Thyroid gland (tissue), 4 donors: ENCODE data around the gene ARHGEF28.

ENCODE experiments used
- POLR2A ChIP-seq, 2 donors: fragments of 450-650 bp; IDR thresholded peaks; one replicate each; pipeline ENCODE4 v1.6.1; 2017; ENCODE audit warnings: antibody characterized with exemption in 2 of 2, mild to moderate bottlenecking in 2 of 2, moderate library complexity in 1 of 2
- TF ChIP-seq, protein P1 (sequence below), 6 experiments: fragments of 200-600 bp in 3 of 6; fragments of 450-650 bp in 3 of 6; sonication (generic) in 3 of 6; IDR thresholded peaks; one replicate each; pipeline ENCODE4 v1.5.1; 2016 to 2019; ENCODE audit warnings: antibody characterized with exemption in 6 of 6, mild to moderate bottlenecking in 2 of 6, inconsistent platforms in 1 of 6, moderate library complexity in 1 of 6

DNA sequence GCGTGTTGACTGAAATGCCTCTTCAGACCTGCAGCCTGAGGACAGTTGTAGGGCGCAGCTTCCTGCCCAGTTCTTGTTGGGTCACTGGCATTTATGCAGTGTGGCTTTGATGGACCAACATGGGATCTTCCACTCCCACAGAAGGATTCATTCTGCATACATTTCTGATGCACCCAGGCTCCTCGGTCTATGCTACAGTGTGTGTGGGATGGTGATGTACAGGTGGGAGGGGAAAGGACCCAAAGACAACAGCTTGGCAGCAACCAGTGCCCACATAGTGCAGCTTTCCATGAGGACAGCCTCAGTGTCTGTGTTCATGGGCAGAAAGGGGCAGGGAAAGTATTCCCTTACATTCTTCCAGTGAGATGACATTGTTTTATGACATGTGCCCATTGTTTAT is 237.9 kb downstream of the ARHGEF28 start:
- no peak for TF ChIP-seq POLR2A (IDR thresholded peaks at IDR 0.05)
- TF ChIP-seq, protein P1, sequence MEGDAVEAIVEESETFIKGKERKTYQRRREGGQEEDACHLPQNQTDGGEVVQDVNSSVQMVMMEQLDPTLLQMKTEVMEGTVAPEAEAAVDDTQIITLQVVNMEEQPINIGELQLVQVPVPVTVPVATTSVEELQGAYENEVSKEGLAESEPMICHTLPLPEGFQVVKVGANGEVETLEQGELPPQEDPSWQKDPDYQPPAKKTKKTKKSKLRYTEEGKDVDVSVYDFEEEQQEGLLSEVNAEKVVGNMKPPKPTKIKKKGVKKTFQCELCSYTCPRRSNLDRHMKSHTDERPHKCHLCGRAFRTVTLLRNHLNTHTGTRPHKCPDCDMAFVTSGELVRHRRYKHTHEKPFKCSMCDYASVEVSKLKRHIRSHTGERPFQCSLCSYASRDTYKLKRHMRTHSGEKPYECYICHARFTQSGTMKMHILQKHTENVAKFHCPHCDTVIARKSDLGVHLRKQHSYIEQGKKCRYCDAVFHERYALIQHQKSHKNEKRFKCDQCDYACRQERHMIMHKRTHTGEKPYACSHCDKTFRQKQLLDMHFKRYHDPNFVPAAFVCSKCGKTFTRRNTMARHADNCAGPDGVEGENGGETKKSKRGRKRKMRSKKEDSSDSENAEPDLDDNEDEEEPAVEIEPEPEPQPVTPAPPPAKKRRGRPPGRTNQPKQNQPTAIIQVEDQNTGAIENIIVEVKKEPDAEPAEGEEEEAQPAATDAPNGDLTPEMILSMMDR (IDR thresholded peaks at IDR 0.05): no peak
